ENCODE results near the gene ZNF277.

DNA sequence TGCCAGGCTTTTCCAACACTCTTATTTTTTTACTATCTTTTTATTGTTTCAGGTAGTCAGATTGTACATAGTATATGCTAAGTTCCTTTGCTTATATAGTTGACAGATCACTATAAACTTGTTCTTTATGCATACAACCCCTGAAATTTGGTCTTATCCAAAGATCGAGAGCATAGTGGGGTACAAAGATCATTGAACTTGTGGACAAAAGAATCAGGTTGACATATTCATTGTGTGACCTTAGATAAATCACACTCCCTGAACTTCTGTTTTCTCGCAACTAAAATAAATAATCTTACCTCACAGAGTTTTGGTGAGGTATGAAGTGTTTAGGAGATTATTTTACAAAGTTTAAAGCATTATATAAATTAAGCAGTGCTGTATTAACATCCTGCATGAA, 22.1 kb downstream of the ZNF277 start:
- TF ChIP-seq, protein P1, sequence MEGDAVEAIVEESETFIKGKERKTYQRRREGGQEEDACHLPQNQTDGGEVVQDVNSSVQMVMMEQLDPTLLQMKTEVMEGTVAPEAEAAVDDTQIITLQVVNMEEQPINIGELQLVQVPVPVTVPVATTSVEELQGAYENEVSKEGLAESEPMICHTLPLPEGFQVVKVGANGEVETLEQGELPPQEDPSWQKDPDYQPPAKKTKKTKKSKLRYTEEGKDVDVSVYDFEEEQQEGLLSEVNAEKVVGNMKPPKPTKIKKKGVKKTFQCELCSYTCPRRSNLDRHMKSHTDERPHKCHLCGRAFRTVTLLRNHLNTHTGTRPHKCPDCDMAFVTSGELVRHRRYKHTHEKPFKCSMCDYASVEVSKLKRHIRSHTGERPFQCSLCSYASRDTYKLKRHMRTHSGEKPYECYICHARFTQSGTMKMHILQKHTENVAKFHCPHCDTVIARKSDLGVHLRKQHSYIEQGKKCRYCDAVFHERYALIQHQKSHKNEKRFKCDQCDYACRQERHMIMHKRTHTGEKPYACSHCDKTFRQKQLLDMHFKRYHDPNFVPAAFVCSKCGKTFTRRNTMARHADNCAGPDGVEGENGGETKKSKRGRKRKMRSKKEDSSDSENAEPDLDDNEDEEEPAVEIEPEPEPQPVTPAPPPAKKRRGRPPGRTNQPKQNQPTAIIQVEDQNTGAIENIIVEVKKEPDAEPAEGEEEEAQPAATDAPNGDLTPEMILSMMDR (IDR thresholded peaks at IDR 0.05) = no peak
- no peak for TF ChIP-seq POLR2A (IDR thresholded peaks at IDR 0.05)
- TF ChIP-seq EP300 (IDR thresholded peaks at IDR 0.05) = no peak

Data from tibial nerve (tissue), 4 donors.